Endothelial cell of umbilical vein (primary cell): Measurements from ENCODE around the gene ATP1B3. TPM values are rescaled to one million over a fixed set of nuclear protein-coding genes. Genes with fewer than 3 reads are reported as not detected.

Source experiments
- BruUV-seq: library from RNA; stranded (reverse); fragments of 400-500 nt; replicated peaks from 2 replicates; lab custom pipeline; 2021; lab: Mats Ljungman, UMichigan
- CTCF ChIA-PET: fragments of 300-600, 350-600 bp; sonication (Branson Sonifier 250); formaldehyde crosslinking; loops from one replicate; lab custom pipeline; 2021; ENCODE audit warnings: antibody characterized with exemption, inconsistent platforms; lab: Charles Lee
- POLR2A ChIA-PET: fragments of 300-600, 350-600 bp; sonication (Branson Sonifier 250); formaldehyde crosslinking; loops from one replicate; lab custom pipeline; 2021; ENCODE audit warnings: antibody characterized with exemption, inconsistent platforms; lab: Charles Lee
- DNase-seq: peaks from one replicate; pipeline ENCODE4 v3.0.0-alpha.2; 2011; ENCODE audit warnings: low read depth, low spot score
- FAIRE-seq: peaks from 2 replicates; lab custom pipeline; 2011; peaks lifted over from hg19 to GRCh38; lab: Jason Lieb, UNC
- H2AFZ ChIP-seq: 2 replicates; pipeline ENCODE4 v1.6.0; 2012; ENCODE audit warnings: low read depth, low read length, control low read depth, inconsistent platforms
- H3K27ac ChIP-seq: 2 replicates; pipeline ENCODE4 v1.5.1; 2011; ENCODE audit warnings: low read depth, mild to moderate bottlenecking, control low read depth, low read length, moderate library complexity; ENCODE audit not compliant: insufficient read depth
- H3K27me3 ChIP-seq, 2 experiments: 2 replicates each; pipeline versions ENCODE4 v1.6.0 to v1.6.1; 2011; ENCODE audit warnings: low read length in 2 of 2, mixed read lengths in 1 of 2; ENCODE audit not compliant: control insufficient read depth in 2 of 2, insufficient read depth in 2 of 2
- H3K36me3 ChIP-seq, 2 experiments: 2 replicates in 1 of 2; 3 replicates in 1 of 2; pipeline ENCODE4 v1.5.1; 2011; ENCODE audit warnings: low read length in 2 of 2, mild to moderate bottlenecking in 1 of 2, moderate library complexity in 1 of 2; ENCODE audit not compliant: control insufficient read depth in 2 of 2, insufficient read depth in 2 of 2; ENCODE audit errors: extremely low read depth in 1 of 2
- H3K4me1 ChIP-seq: 3 replicates; pipeline ENCODE4 v1.5.1; 2011; ENCODE audit warnings: mild to moderate bottlenecking, low read length; ENCODE audit not compliant: control insufficient read depth, insufficient read depth; ENCODE audit errors: extremely low read depth
- H3K4me2 ChIP-seq: 2 replicates; pipeline ENCODE4 v1.6.1; 2011; ENCODE audit warnings: low read length, control low read depth, mixed read lengths; ENCODE audit not compliant: insufficient read depth
- H3K4me3 ChIP-seq, 3 experiments: fragments of 200-600 bp in 1 of 3; sonication (generic), shearing (Covaris generic) in 1 of 3; replicated peaks in 1 of 3; 2 replicates each; pipeline ENCODE4 v1.5.1; 2011 to 2016; ENCODE audit warnings: control low read depth in 3 of 3, low read length in 3 of 3, mild to moderate bottlenecking in 2 of 3, inconsistent platforms in 1 of 3, low read depth in 1 of 3, moderate library complexity in 1 of 3; ENCODE audit not compliant: insufficient read depth in 1 of 3
- H3K79me2 ChIP-seq: 2 replicates; pipeline ENCODE4 v1.6.0; 2012; ENCODE audit warnings: low read length, inconsistent platforms; ENCODE audit not compliant: control insufficient read depth, insufficient read depth
- H3K9ac ChIP-seq: replicated peaks from 2 replicates; pipeline ENCODE3; 2011; ENCODE audit warnings: low read length, control low read depth; ENCODE audit not compliant: insufficient read depth; ENCODE audit errors: extremely low read depth
- H3K9me1 ChIP-seq: replicated peaks from 3 replicates; pipeline ENCODE4 v1.6.0; 2011; ENCODE audit warnings: mild to moderate bottlenecking, low read length; ENCODE audit not compliant: control insufficient read depth, insufficient read depth; ENCODE audit errors: extremely low read depth
- H3K9me3 ChIP-seq: replicated peaks from 2 replicates; pipeline ENCODE4 v1.5.1; 2012; ENCODE audit warnings: low read length, inconsistent platforms; ENCODE audit not compliant: control insufficient read depth, insufficient read depth
- H4K20me1 ChIP-seq: replicated peaks from 2 replicates; pipeline ENCODE3; 2011; ENCODE audit warnings: mild to moderate bottlenecking, low read length; ENCODE audit not compliant: control insufficient read depth, insufficient read depth; ENCODE audit errors: extremely low read depth
- EZH2 ChIP-seq: IDR thresholded peaks from 2 replicates; pipeline ENCODE4 v1.6.1; 2012; ENCODE audit warnings: borderline replicate concordance, low read depth, mild to moderate bottlenecking, moderate library complexity, low read length, inconsistent platforms; ENCODE audit not compliant: severe bottlenecking
- FOS ChIP-seq: IDR thresholded peaks from 2 replicates; pipeline ENCODE4 v1.6.1; 2011; ENCODE audit warnings: mild to moderate bottlenecking, low read length, moderate library complexity, borderline replicate concordance; ENCODE audit not compliant: insufficient read depth
- GATA2 ChIP-seq: IDR thresholded peaks from 2 replicates; pipeline ENCODE4 v1.7.0; 2011; ENCODE audit warnings: low read depth, mild to moderate bottlenecking, moderate library complexity, mixed read lengths, low read length; ENCODE audit not compliant: insufficient read length, insufficient read depth
- JUN ChIP-seq: IDR thresholded peaks from 2 replicates; pipeline ENCODE4 v1.6.1; 2011; ENCODE audit warnings: borderline replicate concordance, low read depth; ENCODE audit not compliant: insufficient read length, insufficient read depth
- MAX ChIP-seq: IDR thresholded peaks from 2 replicates; pipeline ENCODE4 v1.6.1; 2011; ENCODE audit not compliant: insufficient read depth, insufficient read length
- MYC ChIP-seq: IDR thresholded peaks from one replicate; pipeline ENCODE4 v1.6.1; 2011; ENCODE audit warnings: mild to moderate bottlenecking, low read depth, low read length
- POLR2A ChIP-seq: IDR thresholded peaks from 2 replicates; pipeline ENCODE4 v1.6.1; 2012; ENCODE audit warnings: low read depth, mild to moderate bottlenecking, control low read depth, low read length
- POLR2AphosphoS5 ChIP-seq: IDR thresholded peaks from 2 replicates; pipeline ENCODE4 v1.6.1; 2012; ENCODE audit warnings: low read depth, mild to moderate bottlenecking, control low read depth, low read length, moderate library complexity; ENCODE audit not compliant: insufficient read depth
- dilution Hi-C: fragments of 300-500 bp; cut with MboI; formaldehyde crosslinking; loops from one replicate; pipeline ENCODE4 v1.15.0; 2019; ENCODE audit warnings: low sequenced_read_pairs; ENCODE audit not compliant: extremely low pct_ligation_motif_present
- intact Hi-C: fragments of 100-400 bp; cut with micrococcal nuclease; formaldehyde crosslinking; loops from one replicate; pipeline ENCODE4 v1.10.0; 2022
- polyA plus RNA-seq, 4 experiments: library from polyadenylated mRNA; depleted of rRNA in 3 of 4; stranded (reverse) in 3 of 4; unstranded in 1 of 4; fragments of >200 nt; gene quantifications; 2 replicates each; pipeline versions ENCODE4 v1.2.1 to v1.2.3, GENCODE V29; 2011 to 2012; ENCODE audit warnings: missing spikeins in 1 of 4
- total RNA-seq: library from RNA; stranded (reverse); gene quantifications from 2 replicates; pipeline ENCODE4 v1.2.3, GENCODE V29; 2021
- TF ChIP-seq, protein P1 (sequence below), 2 donors: IDR thresholded peaks; 1 replicate in 1 of 2; 2 replicates in 1 of 2; pipeline ENCODE4 v1.5.1; 2011; ENCODE audit warnings: low read length in 2 of 2, mild to moderate bottlenecking in 2 of 2, moderate library complexity in 2 of 2, control low read depth in 1 of 2, inconsistent platforms in 1 of 2, low read depth in 1 of 2; ENCODE audit not compliant: insufficient read depth in 1 of 2; ENCODE audit errors: extremely low read depth in 1 of 2

The ATP1B3 gene
- total and polyA plus RNA-seq, 2 donors (not counting 3 experiments of a cell fraction or from before 2014, with no cell fraction given) = 227 to 279 TPM

- no peaks in the 10 kb centered on the region for H3K79me2 ChIP-seq
- peaks cover 15 to 28% of the 10 kb centered on the region in 2 experiments for H3K27me3 ChIP-seq
- H3K9me3 ChIP-seq = no peaks in the 10 kb centered on the region
- H2AFZ ChIP-seq = no peak overlapping the region
- ChIA-PET POLR2A (no interaction called here), CTCF (no interaction called here)
- H3K4me2 ChIP-seq = no peak overlapping the region
- H3K4me1 ChIP-seq = peaks cover 22% of the 10 kb centered on the region
- TF ChIP-seq FOS (no peak), MYC (no peak), EZH2 (no peak), POLR2AphosphoS5 (no peak), MAX (no peak), POLR2A (no peak), JUN (no peak), GATA2 (no peak)
- TF ChIP-seq, protein P1, sequence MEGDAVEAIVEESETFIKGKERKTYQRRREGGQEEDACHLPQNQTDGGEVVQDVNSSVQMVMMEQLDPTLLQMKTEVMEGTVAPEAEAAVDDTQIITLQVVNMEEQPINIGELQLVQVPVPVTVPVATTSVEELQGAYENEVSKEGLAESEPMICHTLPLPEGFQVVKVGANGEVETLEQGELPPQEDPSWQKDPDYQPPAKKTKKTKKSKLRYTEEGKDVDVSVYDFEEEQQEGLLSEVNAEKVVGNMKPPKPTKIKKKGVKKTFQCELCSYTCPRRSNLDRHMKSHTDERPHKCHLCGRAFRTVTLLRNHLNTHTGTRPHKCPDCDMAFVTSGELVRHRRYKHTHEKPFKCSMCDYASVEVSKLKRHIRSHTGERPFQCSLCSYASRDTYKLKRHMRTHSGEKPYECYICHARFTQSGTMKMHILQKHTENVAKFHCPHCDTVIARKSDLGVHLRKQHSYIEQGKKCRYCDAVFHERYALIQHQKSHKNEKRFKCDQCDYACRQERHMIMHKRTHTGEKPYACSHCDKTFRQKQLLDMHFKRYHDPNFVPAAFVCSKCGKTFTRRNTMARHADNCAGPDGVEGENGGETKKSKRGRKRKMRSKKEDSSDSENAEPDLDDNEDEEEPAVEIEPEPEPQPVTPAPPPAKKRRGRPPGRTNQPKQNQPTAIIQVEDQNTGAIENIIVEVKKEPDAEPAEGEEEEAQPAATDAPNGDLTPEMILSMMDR (IDR thresholded peaks at IDR 0.05; ENCODE audit: extremely low read depth in 1 of 2, insufficient read depth in 1 of 2, low read depth in 1 of 2, low read length in 2 of 2) = no peak
- peaks cover 2% of the 10 kb centered on the region for H4K20me1 ChIP-seq
- DNase-seq (no peak), FAIRE-seq (no peak)
- dilution Hi-C loops = no loop called here
- no peak overlapping the region for H3K9ac ChIP-seq
- H3K27ac ChIP-seq = no peak overlapping the region
- no peak overlapping the region for H3K4me3 ChIP-seq
- no peaks in the 10 kb centered on the region for H3K9me1 ChIP-seq
- intact Hi-C loops = no loop called here
- no TSS peak for BruUV-seq
- H3K36me3 ChIP-seq = no peaks in the 10 kb centered on the region
Measured at GRCh38 chr3:141942006-141942405, 65.6 kb downstream of the ATP1B3 start.
